PC-9 (cell line): ENCODE measurements around the gene PEX11A.

Source experiments
- EZH2 ChIP-seq: fragments of 200-600 bp; sonication (generic); IDR thresholded peaks from 2 replicates; pipeline ENCODE4 v1.8.0; 2017; ENCODE audit warnings: antibody characterized with exemption, low read depth
- TF ChIP-seq, protein P1 (sequence below): fragments of 200-600 bp; sonication (generic); conservative IDR thresholded peaks from 2 replicates; pipeline ENCODE4 v1.6.1; 2017; ENCODE audit warnings: mixed run types, antibody characterized with exemption, mild to moderate bottlenecking, moderate library complexity

DNA sequence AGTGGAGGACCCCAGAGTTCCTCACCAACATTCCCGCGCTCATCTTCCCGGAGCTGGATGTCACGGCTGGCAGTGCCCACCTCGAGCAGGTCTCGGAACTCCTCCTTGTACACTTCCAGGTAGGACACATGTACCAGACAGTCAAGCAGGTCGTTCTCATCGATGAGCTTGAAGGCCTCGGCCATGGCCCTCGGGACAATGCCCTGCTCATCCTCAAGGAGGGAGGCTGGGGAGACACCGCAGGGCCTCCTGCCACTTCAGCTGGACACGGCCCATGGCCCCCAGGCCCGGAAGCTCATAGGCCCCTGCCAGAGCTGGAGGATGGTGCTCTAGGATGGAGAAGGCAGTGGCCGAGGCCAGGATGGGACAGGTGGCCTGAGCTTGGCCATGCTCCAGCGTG is 40.8 kb downstream of the PEX11A start:
- no peak for TF ChIP-seq EZH2
- TF ChIP-seq, protein P1, sequence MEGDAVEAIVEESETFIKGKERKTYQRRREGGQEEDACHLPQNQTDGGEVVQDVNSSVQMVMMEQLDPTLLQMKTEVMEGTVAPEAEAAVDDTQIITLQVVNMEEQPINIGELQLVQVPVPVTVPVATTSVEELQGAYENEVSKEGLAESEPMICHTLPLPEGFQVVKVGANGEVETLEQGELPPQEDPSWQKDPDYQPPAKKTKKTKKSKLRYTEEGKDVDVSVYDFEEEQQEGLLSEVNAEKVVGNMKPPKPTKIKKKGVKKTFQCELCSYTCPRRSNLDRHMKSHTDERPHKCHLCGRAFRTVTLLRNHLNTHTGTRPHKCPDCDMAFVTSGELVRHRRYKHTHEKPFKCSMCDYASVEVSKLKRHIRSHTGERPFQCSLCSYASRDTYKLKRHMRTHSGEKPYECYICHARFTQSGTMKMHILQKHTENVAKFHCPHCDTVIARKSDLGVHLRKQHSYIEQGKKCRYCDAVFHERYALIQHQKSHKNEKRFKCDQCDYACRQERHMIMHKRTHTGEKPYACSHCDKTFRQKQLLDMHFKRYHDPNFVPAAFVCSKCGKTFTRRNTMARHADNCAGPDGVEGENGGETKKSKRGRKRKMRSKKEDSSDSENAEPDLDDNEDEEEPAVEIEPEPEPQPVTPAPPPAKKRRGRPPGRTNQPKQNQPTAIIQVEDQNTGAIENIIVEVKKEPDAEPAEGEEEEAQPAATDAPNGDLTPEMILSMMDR, result no peak
